ENCODE results near the gene CTNND1. TPM values are rescaled to one million over a fixed set of nuclear protein-coding genes. Genes with fewer than 3 reads are reported as not detected.
A peak's percentile ranks its signal among the peaks of the same experiment; 100 is the strongest.

The CTNND1 gene
- total and polyA plus RNA-seq, 9 of the 15 experiments (the other 6 are each of a cell fraction or from before 2014, with no cell fraction given), result 11.1 to 74.0 (median 43.3) TPM

DNA sequence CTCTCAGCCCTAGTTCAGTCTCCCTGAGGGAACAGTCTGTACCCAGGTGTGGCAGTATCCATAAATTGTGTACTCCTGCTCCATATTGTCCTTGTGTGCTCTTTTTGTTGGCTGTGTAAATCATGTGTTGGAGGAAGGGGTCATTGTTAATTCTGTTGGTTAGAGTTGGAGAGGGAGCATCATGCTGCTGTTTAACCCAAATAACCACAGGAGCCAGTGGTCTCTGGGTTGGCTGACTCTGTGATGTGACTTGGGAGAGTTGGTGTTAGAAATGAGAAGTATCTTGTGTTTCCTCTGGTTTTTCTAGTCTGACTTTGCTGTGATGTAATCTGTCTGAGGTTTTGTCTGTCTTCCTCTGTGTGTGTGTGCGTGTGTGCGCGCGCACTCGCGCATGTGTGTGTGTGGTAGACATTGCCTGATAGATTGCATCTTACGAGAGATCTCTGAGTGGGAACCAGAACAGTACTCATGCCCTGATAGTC, 30.5 kb downstream of the CTNND1 start (continued):
- TF ChIP-seq ETV5 (CRISPR knock-in tag; IDR thresholded peaks at IDR 0.05; ENCODE audit: low read depth) (no peak), CHCHD3 (CRISPR knock-in tag; IDR thresholded peaks at IDR 0.05) (no peak), ZBTB8A (IDR thresholded peaks at IDR 0.05; ENCODE audit: partially characterized antibody) (no peak), SMARCC2 (IDR thresholded peaks at IDR 0.05; ENCODE audit: low read depth) (peak; percentile 34; the same call in 1 of the 2 replicates), ZNF121 (CRISPR knock-in tag; conservative IDR thresholded peaks at IDR 0.05) (no peak), DPF2 (IDR thresholded peaks at IDR 0.05) (peak; percentile 69), ZNF707 (CRISPR knock-in tag; conservative IDR thresholded peaks at IDR 0.05) (no peak), SP2 (IDR thresholded peaks at IDR 0.05; ENCODE audit: extremely low read depth, low read depth, low read length, poor library complexity, severe bottlenecking) (no peak), MECOM (CRISPR knock-in tag; IDR thresholded peaks at IDR 0.05) (no peak), ZNF197 (CRISPR knock-in tag; IDR thresholded peaks at IDR 0.05; ENCODE audit: low read depth) (no peak), BRCA1 (IDR thresholded peaks at IDR 0.05) (no peak), BRCA1 (CRISPR knock-in tag; IDR thresholded peaks at IDR 0.05) (no peak), SMAD4 (CRISPR knock-in tag; conservative IDR thresholded peaks at IDR 0.05) (peak; percentile 97), FOXK2 (conservative IDR thresholded peaks at IDR 0.05 in 1 of 2, IDR thresholded peaks at IDR 0.05 in 1 of 2; ENCODE audit: low read depth in 2 of 2) (no peak), MEIS2 (IDR thresholded peaks at IDR 0.05; ENCODE audit: partially characterized antibody) (peak; percentile 66)
- TF ChIP-seq, protein P1, sequence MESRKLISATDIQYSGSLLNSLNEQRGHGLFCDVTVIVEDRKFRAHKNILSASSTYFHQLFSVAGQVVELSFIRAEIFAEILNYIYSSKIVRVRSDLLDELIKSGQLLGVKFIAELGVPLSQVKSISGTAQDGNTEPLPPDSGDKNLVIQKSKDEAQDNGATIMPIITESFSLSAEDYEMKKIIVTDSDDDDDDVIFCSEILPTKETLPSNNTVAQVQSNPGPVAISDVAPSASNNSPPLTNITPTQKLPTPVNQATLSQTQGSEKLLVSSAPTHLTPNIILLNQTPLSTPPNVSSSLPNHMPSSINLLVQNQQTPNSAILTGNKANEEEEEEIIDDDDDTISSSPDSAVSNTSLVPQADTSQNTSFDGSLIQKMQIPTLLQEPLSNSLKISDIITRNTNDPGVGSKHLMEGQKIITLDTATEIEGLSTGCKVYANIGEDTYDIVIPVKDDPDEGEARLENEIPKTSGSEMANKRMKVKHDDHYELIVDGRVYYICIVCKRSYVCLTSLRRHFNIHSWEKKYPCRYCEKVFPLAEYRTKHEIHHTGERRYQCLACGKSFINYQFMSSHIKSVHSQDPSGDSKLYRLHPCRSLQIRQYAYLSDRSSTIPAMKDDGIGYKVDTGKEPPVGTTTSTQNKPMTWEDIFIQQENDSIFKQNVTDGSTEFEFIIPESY (CRISPR knock-in tag; IDR thresholded peaks at IDR 0.05), result peak; percentile 96
- TF ChIP-seq, protein P2, sequence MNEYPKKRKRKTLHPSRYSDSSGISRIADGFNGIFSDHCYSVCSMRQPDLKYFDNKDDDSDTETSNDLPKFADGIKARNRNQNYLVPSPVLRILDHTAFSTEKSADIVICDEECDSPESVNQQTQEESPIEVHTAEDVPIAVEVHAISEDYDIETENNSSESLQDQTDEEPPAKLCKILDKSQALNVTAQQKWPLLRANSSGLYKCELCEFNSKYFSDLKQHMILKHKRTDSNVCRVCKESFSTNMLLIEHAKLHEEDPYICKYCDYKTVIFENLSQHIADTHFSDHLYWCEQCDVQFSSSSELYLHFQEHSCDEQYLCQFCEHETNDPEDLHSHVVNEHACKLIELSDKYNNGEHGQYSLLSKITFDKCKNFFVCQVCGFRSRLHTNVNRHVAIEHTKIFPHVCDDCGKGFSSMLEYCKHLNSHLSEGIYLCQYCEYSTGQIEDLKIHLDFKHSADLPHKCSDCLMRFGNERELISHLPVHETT (CRISPR knock-in tag; conservative IDR thresholded peaks at IDR 0.05 in 1 of 2, IDR thresholded peaks at IDR 0.05 in 1 of 2), result no peak
- TF ChIP-seq, protein P3, sequence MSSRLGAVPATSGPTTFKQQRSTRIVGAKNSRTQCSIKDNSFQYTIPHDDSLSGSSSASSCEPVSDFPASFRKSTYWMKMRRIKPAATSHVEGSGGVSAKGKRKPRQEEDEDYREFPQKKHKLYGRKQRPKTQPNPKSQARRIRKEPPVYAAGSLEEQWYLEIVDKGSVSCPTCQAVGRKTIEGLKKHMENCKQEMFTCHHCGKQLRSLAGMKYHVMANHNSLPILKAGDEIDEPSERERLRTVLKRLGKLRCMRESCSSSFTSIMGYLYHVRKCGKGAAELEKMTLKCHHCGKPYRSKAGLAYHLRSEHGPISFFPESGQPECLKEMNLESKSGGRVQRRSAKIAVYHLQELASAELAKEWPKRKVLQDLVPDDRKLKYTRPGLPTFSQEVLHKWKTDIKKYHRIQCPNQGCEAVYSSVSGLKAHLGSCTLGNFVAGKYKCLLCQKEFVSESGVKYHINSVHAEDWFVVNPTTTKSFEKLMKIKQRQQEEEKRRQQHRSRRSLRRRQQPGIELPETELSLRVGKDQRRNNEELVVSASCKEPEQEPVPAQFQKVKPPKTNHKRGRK (tag; IDR thresholded peaks at IDR 0.05), result no peak
- TF ChIP-seq, protein P4, sequence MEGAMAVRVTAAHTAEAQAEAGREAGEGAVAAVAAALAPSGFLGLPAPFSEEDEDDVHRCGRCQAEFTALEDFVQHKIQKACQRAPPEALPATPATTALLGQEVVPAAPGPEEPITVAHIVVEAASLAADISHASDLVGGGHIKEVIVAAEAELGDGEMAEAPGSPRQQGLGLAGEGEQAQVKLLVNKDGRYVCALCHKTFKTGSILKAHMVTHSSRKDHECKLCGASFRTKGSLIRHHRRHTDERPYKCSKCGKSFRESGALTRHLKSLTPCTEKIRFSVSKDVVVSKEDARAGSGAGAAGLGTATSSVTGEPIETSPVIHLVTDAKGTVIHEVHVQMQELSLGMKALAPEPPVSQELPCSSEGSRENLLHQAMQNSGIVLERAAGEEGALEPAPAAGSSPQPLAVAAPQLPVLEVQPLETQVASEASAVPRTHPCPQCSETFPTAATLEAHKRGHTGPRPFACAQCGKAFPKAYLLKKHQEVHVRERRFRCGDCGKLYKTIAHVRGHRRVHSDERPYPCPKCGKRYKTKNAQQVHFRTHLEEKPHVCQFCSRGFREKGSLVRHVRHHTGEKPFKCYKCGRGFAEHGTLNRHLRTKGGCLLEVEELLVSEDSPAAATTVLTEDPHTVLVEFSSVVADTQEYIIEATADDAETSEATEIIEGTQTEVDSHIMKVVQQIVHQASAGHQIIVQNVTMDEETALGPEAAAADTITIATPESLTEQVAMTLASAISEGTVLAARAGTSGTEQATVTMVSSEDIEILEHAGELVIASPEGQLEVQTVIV (CRISPR knock-in tag; IDR thresholded peaks at IDR 0.05; ENCODE audit: borderline replicate concordance), result 0 out of 2 replicates have a peak, but pooled peaks have one; percentile 23
- TF ChIP-seq, protein P5, sequence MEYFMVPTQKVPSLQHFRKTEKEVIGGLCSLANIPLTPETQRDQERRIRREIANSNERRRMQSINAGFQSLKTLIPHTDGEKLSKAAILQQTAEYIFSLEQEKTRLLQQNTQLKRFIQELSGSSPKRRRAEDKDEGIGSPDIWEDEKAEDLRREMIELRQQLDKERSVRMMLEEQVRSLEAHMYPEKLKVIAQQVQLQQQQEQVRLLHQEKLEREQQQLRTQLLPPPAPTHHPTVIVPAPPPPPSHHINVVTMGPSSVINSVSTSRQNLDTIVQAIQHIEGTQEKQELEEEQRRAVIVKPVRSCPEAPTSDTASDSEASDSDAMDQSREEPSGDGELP (CRISPR knock-in tag; IDR thresholded peaks at IDR 0.05; ENCODE audit: borderline replicate concordance), result no peak

Data from K562 (cell line).